ENCODE results near the gene RASGEF1C. TPM values are rescaled to one million over a fixed set of nuclear protein-coding genes. Genes with fewer than 3 reads are reported as not detected.

Gene RASGEF1C
- total RNA-seq, 3 donors from 2014 or later: 0.73 TPM; not detected in 2

DNA sequence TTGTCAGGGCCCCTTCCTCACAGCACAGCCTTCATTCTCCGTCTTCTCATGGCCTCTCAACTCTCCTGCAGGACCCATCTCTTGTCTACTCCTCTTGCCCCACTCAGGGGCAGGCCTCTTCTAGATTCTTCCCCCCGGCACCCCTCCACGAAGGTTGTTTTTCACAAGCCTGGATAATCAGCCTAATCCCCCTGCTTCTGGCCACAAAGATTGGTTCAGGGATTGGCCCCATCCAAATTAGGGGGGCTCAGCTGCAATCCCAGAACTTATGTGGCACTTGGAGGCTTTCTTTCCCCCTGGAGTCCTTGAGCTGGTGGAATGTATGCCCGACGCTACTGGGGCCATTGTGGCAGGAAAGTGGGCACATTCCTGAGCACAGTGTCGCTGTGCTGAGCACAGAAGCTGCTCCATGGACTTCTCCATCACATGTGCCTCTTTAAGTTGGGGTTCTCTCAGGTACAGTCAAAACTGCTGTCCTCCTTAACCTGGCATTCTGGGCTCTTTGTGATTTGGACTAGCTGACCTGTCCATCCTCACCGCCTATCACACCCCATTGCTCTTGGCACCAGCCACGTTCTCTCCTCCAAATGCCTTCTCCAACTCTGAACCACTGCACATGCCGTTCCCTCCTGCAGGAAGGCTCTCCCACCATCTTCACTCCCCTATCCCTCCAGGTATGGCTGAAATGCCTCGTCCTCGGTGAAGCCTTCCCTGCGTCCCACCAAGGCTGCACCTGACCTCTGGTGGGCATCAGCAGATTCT is 70.6 kb downstream of the RASGEF1C start:
- DNase-seq (ENCODE audit: low spot score in 2 of 2): peak in 1 of 2 donors; percentile 20
- no peaks in the 10 kb centered on the region for H3K36me3 ChIP-seq
- no peak overlapping the region for H3K27ac ChIP-seq
- H3K4me1 ChIP-seq: no peaks in the 10 kb centered on the region
- no peaks in the 10 kb centered on the region for H3K27me3 ChIP-seq
- TF ChIP-seq POLR2A (IDR thresholded peaks at IDR 0.05) (no peak), POLR2AphosphoS5 (IDR thresholded peaks at IDR 0.05) (no peak)
- TF ChIP-seq, protein P1, sequence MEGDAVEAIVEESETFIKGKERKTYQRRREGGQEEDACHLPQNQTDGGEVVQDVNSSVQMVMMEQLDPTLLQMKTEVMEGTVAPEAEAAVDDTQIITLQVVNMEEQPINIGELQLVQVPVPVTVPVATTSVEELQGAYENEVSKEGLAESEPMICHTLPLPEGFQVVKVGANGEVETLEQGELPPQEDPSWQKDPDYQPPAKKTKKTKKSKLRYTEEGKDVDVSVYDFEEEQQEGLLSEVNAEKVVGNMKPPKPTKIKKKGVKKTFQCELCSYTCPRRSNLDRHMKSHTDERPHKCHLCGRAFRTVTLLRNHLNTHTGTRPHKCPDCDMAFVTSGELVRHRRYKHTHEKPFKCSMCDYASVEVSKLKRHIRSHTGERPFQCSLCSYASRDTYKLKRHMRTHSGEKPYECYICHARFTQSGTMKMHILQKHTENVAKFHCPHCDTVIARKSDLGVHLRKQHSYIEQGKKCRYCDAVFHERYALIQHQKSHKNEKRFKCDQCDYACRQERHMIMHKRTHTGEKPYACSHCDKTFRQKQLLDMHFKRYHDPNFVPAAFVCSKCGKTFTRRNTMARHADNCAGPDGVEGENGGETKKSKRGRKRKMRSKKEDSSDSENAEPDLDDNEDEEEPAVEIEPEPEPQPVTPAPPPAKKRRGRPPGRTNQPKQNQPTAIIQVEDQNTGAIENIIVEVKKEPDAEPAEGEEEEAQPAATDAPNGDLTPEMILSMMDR (IDR thresholded peaks at IDR 0.05): no peak
- H3K9me3 ChIP-seq: no peaks in the 10 kb centered on the region
- intact Hi-C loops (cut with DNase I; ENCODE audit: low total_unique reads): no loop called here
- no peak overlapping the region for H3K4me3 ChIP-seq

- no peak overlapping the region for H3K27ac ChIP-seq
- no peaks in the 10 kb centered on the region for H3K4me1 ChIP-seq
- H3K27me3 ChIP-seq: no peaks in the 10 kb centered on the region
- intact Hi-C loops (cut with DNase I; ENCODE audit: low total_unique reads): no loop called here
- H3K9me3 ChIP-seq: no peaks in the 10 kb centered on the region
- peak in 1 of 2 donors; percentile 46 for DNase-seq (ENCODE audit: low spot score in 2 of 2)
- no peaks in the 10 kb centered on the region for H3K36me3 ChIP-seq
- no peak overlapping the region for H3K4me3 ChIP-seq
- TF ChIP-seq, protein P1 (IDR thresholded peaks at IDR 0.05): no peak
- no peak for TF ChIP-seq POLR2AphosphoS5 (IDR thresholded peaks at IDR 0.05)
- TF ChIP-seq POLR2A (IDR thresholded peaks at IDR 0.05): no peak
Observed at GRCh38 chr5:180137401-180138213, 71.4 kb downstream of the RASGEF1C start.

- Histone ChIP-seq H3K9me3 (no peaks in the 10 kb centered on the region), H3K4me1 (no peaks in the 10 kb centered on the region), H3K4me3 (no peak overlapping the region), H3K27ac (no peak overlapping the region), H3K27me3 (no peaks in the 10 kb centered on the region), H3K36me3 (no peaks in the 10 kb centered on the region)
- TF ChIP-seq POLR2A (IDR thresholded peaks at IDR 0.05) (no peak), POLR2AphosphoS5 (IDR thresholded peaks at IDR 0.05) (no peak)
- TF ChIP-seq, protein P1 (IDR thresholded peaks at IDR 0.05): no peak
- peak in 1 of 2 donors; percentile 47 for DNase-seq (ENCODE audit: low spot score in 2 of 2)
- intact Hi-C loops (cut with DNase I; ENCODE audit: low total_unique reads): no loop called here
Observed at GRCh38 chr5:180136630-180137381, 72.2 kb downstream of the RASGEF1C start.

DNA sequence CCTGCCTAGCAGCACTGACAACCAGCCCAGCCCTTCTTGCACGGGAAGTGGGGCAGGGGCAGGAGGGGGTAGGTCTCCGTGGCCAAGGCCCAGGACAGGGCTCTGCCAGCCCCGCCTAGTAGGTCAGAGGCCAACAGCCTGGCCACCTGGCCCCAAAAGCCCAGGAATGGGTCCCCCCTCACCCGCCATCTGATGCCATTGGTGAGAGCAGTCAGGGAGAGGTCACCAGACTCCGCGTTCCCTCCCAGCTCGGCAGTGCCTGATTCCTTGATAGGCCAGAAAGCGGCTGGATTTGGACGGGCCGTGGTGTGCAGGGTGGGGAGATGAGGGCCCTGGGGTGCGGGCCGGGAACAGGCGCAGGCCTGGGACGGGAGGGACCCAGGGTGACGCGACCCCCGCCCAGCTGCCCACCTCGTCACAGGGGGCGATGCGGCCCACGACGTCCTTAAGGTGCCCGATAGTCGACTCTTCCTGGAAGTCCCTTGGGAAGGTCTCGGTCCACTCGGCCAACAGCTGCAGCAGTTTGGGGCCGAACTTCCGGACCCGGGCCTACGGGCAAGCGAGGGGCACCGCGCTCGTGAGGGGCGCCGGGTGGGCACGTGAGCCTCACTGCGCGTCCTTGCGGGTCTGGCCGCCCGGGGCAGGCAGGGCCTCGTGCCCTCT is 72.9 kb downstream of the RASGEF1C start:
- Histone ChIP-seq H3K27me3 (no peaks in the 10 kb centered on the region), H3K9me3 (no peaks in the 10 kb centered on the region), H3K4me1 (no peaks in the 10 kb centered on the region), H3K4me3 (no peak overlapping the region), H3K27ac (no peak overlapping the region), H3K36me3 (no peaks in the 10 kb centered on the region)
- no peak for TF ChIP-seq POLR2AphosphoS5 (IDR thresholded peaks at IDR 0.05)
- TF ChIP-seq, protein P1 (IDR thresholded peaks at IDR 0.05): no peak
- no peak for TF ChIP-seq POLR2A (IDR thresholded peaks at IDR 0.05)
- intact Hi-C loops (cut with DNase I; ENCODE audit: low total_unique reads): no loop called here
- peak in 1 of 2 donors; percentile 24 for DNase-seq (ENCODE audit: low spot score in 2 of 2)
